H9 (cell line): ENCODE results near the gene MPST. TPM values are rescaled to one million over a fixed set of nuclear protein-coding genes. Genes with fewer than 3 reads are reported as not detected.

Source experiments
- DNase-seq: peaks from one replicate; pipeline ENCODE4 v3.0.0-alpha.2; 2017
- H2AFZ ChIP-seq: one replicate; pipeline ENCODE4 v1.6.1; 2013; ENCODE audit warnings: mild to moderate bottlenecking, low read length, control low read depth, moderate library complexity
- H2AK5ac ChIP-seq: 2 replicates; pipeline ENCODE4 v1.6.1; 2013; ENCODE audit warnings: low read length, control low read depth, mixed read lengths; ENCODE audit not compliant: insufficient read length
- H2BK120ac ChIP-seq: one replicate; pipeline ENCODE4 v1.6.1; 2013; ENCODE audit warnings: low read depth, mild to moderate bottlenecking, low read length, control low read depth, inconsistent platforms; ENCODE audit not compliant: poor library complexity, severe bottlenecking
- H2BK12ac ChIP-seq: 2 replicates; pipeline ENCODE4 v1.6.1; 2013; ENCODE audit warnings: low read length, control low read depth, mixed read lengths, low read depth; ENCODE audit not compliant: insufficient read length
- H2BK15ac ChIP-seq: 2 replicates; pipeline ENCODE4 v1.6.1; 2013; ENCODE audit warnings: low read depth, low read length, control low read depth
- H2BK20ac ChIP-seq: one replicate; pipeline ENCODE4 v1.6.1; 2013; ENCODE audit warnings: low read depth, mild to moderate bottlenecking, low read length, control low read depth, inconsistent platforms; ENCODE audit not compliant: poor library complexity, severe bottlenecking
- H2BK5ac ChIP-seq: 2 replicates; pipeline ENCODE4 v1.6.1; 2013; ENCODE audit warnings: low read length, control low read depth, mixed read lengths; ENCODE audit not compliant: insufficient read length
- H3K14ac ChIP-seq: 2 replicates; pipeline ENCODE4 v1.6.1; 2013; ENCODE audit warnings: low read length, control low read depth; ENCODE audit not compliant: insufficient read depth
- H3K18ac ChIP-seq: 2 replicates; pipeline ENCODE4 v1.6.1; 2013; ENCODE audit warnings: low read depth, mild to moderate bottlenecking, mixed read lengths, low read length, control low read depth; ENCODE audit not compliant: insufficient read length
- H3K23ac ChIP-seq: 2 replicates; pipeline ENCODE4 v1.6.1; 2013; ENCODE audit warnings: low read length, control low read depth, mixed read lengths, low read depth; ENCODE audit not compliant: insufficient read length
- H3K23me2 ChIP-seq: 2 replicates; pipeline ENCODE4 v1.6.1; 2013; ENCODE audit warnings: low read depth, mild to moderate bottlenecking, mixed read lengths, low read length, control low read depth; ENCODE audit not compliant: insufficient read length, poor library complexity, severe bottlenecking
- H3K27ac ChIP-seq: 2 replicates; pipeline ENCODE4 v1.5.1; 2013; ENCODE audit warnings: low read length, control low read depth, mixed read lengths, low read depth; ENCODE audit not compliant: insufficient read length
- H3K27me3 ChIP-seq: 2 replicates; pipeline ENCODE4 v1.6.1; 2013; ENCODE audit warnings: low read length, control low read depth, inconsistent platforms; ENCODE audit not compliant: insufficient read depth
- H3K4ac ChIP-seq: 2 replicates; pipeline ENCODE4 v1.6.1; 2013; ENCODE audit warnings: low read depth, mild to moderate bottlenecking, control low read depth, inconsistent platforms, low read length, moderate library complexity
- H3K4me1 ChIP-seq: 2 replicates; pipeline ENCODE4 v1.6.1; 2013; ENCODE audit warnings: low read length, control low read depth, inconsistent platforms; ENCODE audit not compliant: insufficient read depth
- H3K4me2 ChIP-seq: 2 replicates; pipeline ENCODE4 v1.6.1; 2013; ENCODE audit warnings: low read length, control low read depth, mixed read lengths; ENCODE audit not compliant: insufficient read length, insufficient read depth
- H3K56ac ChIP-seq: 2 replicates; pipeline ENCODE4 v1.6.1; 2013; ENCODE audit warnings: low read depth, mild to moderate bottlenecking, mixed read lengths, low read length, control low read depth; ENCODE audit not compliant: insufficient read length
- H3K79me1 ChIP-seq: 2 replicates; pipeline ENCODE4 v1.6.1; 2013; ENCODE audit warnings: low read depth, mild to moderate bottlenecking, moderate library complexity, low read length, control low read depth, inconsistent platforms; ENCODE audit not compliant: insufficient read depth, poor library complexity, severe bottlenecking
- H3K79me2 ChIP-seq: 2 replicates; pipeline ENCODE4 v1.6.1; 2013; ENCODE audit warnings: low read length, control low read depth, inconsistent platforms; ENCODE audit not compliant: insufficient read depth
- H3K9ac ChIP-seq: 2 replicates; pipeline ENCODE4 v1.6.1; 2013; ENCODE audit warnings: low read length, control low read depth, mixed read lengths; ENCODE audit not compliant: insufficient read length; ENCODE audit errors: extremely low read depth
- H3K9me3 ChIP-seq: one replicate; pipeline ENCODE4 v1.6.1; 2013; ENCODE audit warnings: low read depth, low read length, inconsistent platforms; ENCODE audit not compliant: control insufficient read depth
- H3T11ph ChIP-seq: one replicate; pipeline ENCODE4 v1.6.1; 2013; ENCODE audit warnings: mild to moderate bottlenecking, low read length, control low read depth, inconsistent platforms
- H4K20me1 ChIP-seq: one replicate; pipeline ENCODE4 v1.6.1; 2013; ENCODE audit not compliant: control insufficient read depth, insufficient read length, insufficient read depth
- H4K5ac ChIP-seq: 2 replicates; pipeline ENCODE4 v1.6.1; 2013; ENCODE audit warnings: low read depth, mild to moderate bottlenecking, mixed read lengths, low read length, control low read depth; ENCODE audit not compliant: insufficient read length
- H4K8ac ChIP-seq: replicated peaks from 2 replicates; pipeline ENCODE4 v1.6.1; 2013; ENCODE audit warnings: low read length, control low read depth, mixed read lengths, low read depth; ENCODE audit not compliant: insufficient read length
- H4K91ac ChIP-seq: 2 replicates; pipeline ENCODE4 v1.6.1; 2013; ENCODE audit warnings: low read depth, mild to moderate bottlenecking, moderate library complexity, mixed read lengths, low read length, control low read depth; ENCODE audit not compliant: insufficient read length
- H3K27ac Mint-ChIP-seq, 3 experiments: 2 replicates in 2 of 3; 3 replicates in 1 of 3; pipeline ENCODE4 v1.8.0; 2020 to 2021; ENCODE audit warnings: mixed read lengths in 3 of 3, mild to moderate bottlenecking in 1 of 3, moderate library complexity in 1 of 3
- H3K27me3 Mint-ChIP-seq: 2 replicates; pipeline ENCODE4 v1.8.0; 2021; ENCODE audit warnings: low read depth, mild to moderate bottlenecking, moderate library complexity, mixed read lengths
- H3K36me3 Mint-ChIP-seq, 3 experiments: 2 replicates in 2 of 3; 3 replicates in 1 of 3; pipeline ENCODE4 v1.8.0; 2020 to 2021; ENCODE audit warnings: low read depth in 3 of 3, mixed read lengths in 3 of 3; ENCODE audit not compliant: insufficient read depth in 1 of 3
- H3K4me1 Mint-ChIP-seq, 2 experiments: 2 replicates each; pipeline ENCODE4 v1.8.0; 2020; ENCODE audit warnings: mixed read lengths in 2 of 2
- H3K4me3 Mint-ChIP-seq, 2 experiments: 2 replicates in 1 of 2; 3 replicates in 1 of 2; pipeline ENCODE4 v1.8.0; 2020 to 2021; ENCODE audit warnings: mild to moderate bottlenecking in 2 of 2, mixed read lengths in 2 of 2, moderate library complexity in 1 of 2
- H3K9me3 Mint-ChIP-seq, 2 experiments: 2 replicates in 1 of 2; 3 replicates in 1 of 2; pipeline ENCODE4 v1.8.0; 2020; ENCODE audit warnings: mild to moderate bottlenecking in 2 of 2, mixed read lengths in 2 of 2, moderate library complexity in 1 of 2
- WGBS: extraction: QIAGEN DNeasy Blood & Tissue Kit; methylation state at CpG from one replicate; pipeline ENCODE4 v1.1.7; 2013; ENCODE audit warnings: missing lambda C conversion rate, low lambda C conversion rate, mixed read lengths; ENCODE audit not compliant: insufficient read length; ENCODE audit errors: extremely low coverage; 5-methylcytosine and 5-hydroxymethylcytosine counted together
- total RNA-seq: library from RNA; stranded (reverse); gene quantifications from 2 replicates; pipeline ENCODE4 v1.2.1, GENCODE V29; 2021
- TF ChIP-seq, protein P1 (sequence below): fragments of 200-600 bp; sonication (generic); conservative IDR thresholded peaks from 3 replicates; pipeline ENCODE4 v1.8.0; 2021; ENCODE audit warnings: antibody characterized with exemption, mild to moderate bottlenecking

Gene MPST
- total RNA-seq, 1 experiment from 2014 or later = 70.5 TPM

DNA sequence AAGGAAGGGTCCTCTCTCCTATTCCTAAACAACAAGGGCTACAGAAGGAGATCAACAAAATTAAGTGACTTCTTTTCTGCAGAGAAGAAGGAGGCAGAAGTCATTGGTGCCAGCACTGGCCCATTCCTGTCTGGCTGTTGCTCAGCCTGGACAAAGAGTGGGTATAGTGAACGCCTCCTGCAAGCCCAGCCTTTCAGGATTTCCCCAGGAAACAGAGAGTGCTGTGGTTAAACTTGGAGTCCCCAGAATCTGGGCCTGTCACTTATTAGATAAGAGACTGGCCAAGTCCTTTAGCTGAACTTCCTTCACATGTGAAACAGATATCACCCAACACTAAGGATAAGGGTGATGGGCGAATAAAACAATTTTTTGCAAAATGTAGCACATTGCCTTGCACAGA lies 11.2 kb upstream of the MPST start:
- TF ChIP-seq, protein P1, sequence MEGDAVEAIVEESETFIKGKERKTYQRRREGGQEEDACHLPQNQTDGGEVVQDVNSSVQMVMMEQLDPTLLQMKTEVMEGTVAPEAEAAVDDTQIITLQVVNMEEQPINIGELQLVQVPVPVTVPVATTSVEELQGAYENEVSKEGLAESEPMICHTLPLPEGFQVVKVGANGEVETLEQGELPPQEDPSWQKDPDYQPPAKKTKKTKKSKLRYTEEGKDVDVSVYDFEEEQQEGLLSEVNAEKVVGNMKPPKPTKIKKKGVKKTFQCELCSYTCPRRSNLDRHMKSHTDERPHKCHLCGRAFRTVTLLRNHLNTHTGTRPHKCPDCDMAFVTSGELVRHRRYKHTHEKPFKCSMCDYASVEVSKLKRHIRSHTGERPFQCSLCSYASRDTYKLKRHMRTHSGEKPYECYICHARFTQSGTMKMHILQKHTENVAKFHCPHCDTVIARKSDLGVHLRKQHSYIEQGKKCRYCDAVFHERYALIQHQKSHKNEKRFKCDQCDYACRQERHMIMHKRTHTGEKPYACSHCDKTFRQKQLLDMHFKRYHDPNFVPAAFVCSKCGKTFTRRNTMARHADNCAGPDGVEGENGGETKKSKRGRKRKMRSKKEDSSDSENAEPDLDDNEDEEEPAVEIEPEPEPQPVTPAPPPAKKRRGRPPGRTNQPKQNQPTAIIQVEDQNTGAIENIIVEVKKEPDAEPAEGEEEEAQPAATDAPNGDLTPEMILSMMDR = no peak
- no CpG with 5 or more reads among the region's 2 CpGs for WGBS
- no peaks in the 10 kb centered on the region for H3K9me3 ChIP-seq

More for the DNA sequence above, 11.2 kb upstream of the MPST start:
- Histone ChIP-seq H4K91ac (no peak overlapping the region), H2BK120ac (no peak overlapping the region), H2AK5ac (no peak overlapping the region), H2BK5ac (no peak overlapping the region), H3K79me2 (no peaks in the 10 kb centered on the region), H3K56ac (no peak overlapping the region), H3K14ac (no peak overlapping the region), H4K8ac (no peak overlapping the region), H2BK12ac (no peak overlapping the region), H3K27me3 (no peaks in the 10 kb centered on the region), H3K23ac (no peak overlapping the region), H2BK15ac (no peak overlapping the region), H3K27ac (no peak overlapping the region), H3K4me2 (no peak overlapping the region), H3K4ac (no peak overlapping the region), H4K20me1 (no peaks in the 10 kb centered on the region), H3K23me2 (no peaks in the 10 kb centered on the region), H2BK20ac (no peak overlapping the region), H3K18ac (no peak overlapping the region), H2AFZ (no peak overlapping the region), H3T11ph (no peak overlapping the region), H4K5ac (no peak overlapping the region), H3K4me1 (no peaks in the 10 kb centered on the region), H3K79me1 (no peaks in the 10 kb centered on the region), H3K9ac (no peak overlapping the region)
- H3K27ac Mint-ChIP-seq = no peak overlapping the region
- H3K4me1 Mint-ChIP-seq = peaks cover 6 to 10% of the 10 kb centered on the region in 2 experiments; a peak in 2 of 4 replicates
- H3K4me3 Mint-ChIP-seq = no peak overlapping the region
- H3K36me3 Mint-ChIP-seq = no peaks in the 10 kb centered on the region; a peak in 1 of 7 replicates
- DNase-seq = no peak
- peaks cover 2% of the 10 kb centered on the region in 2 experiments; a peak in 1 of 5 replicates for H3K9me3 Mint-ChIP-seq
- H3K27me3 Mint-ChIP-seq = peaks cover 64% of the 10 kb centered on the region
